ENCODE data around the gene MTUS2. TPM values are rescaled to one million over a fixed set of nuclear protein-coding genes. Genes with fewer than 3 reads are reported as not detected.

The MTUS2 gene
- total RNA-seq, 2 donors from 2014 or later = 1.6 to 4.8 TPM

DNA sequence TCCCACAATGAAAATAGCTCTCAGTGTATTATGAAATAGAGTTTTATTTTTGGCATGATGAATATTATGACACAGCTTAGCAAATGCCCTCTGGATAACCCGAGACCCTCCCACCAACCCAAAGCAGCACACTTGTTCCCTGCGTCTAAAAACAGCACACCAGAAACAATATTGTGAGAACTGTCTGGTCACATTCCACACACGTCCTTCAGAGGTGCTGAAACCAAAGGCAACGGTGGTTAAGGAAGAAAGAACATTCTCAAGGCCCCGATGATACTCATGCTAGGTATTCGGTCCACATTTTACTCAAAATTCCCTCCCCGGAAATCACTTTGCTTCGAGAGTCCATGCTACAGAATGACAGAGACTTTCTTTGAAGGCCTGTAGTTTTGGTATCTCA lies 618.6 kb downstream of the MTUS2 start:
- DNase-seq (ENCODE audit: low spot score) = no peak
- no peaks in the 10 kb centered on the region for H3K9me3 ChIP-seq
- TF ChIP-seq POLR2AphosphoS5 (IDR thresholded peaks at IDR 0.05) (no peak), POLR2A (IDR thresholded peaks at IDR 0.05) (no peak)
- TF ChIP-seq, protein P1, sequence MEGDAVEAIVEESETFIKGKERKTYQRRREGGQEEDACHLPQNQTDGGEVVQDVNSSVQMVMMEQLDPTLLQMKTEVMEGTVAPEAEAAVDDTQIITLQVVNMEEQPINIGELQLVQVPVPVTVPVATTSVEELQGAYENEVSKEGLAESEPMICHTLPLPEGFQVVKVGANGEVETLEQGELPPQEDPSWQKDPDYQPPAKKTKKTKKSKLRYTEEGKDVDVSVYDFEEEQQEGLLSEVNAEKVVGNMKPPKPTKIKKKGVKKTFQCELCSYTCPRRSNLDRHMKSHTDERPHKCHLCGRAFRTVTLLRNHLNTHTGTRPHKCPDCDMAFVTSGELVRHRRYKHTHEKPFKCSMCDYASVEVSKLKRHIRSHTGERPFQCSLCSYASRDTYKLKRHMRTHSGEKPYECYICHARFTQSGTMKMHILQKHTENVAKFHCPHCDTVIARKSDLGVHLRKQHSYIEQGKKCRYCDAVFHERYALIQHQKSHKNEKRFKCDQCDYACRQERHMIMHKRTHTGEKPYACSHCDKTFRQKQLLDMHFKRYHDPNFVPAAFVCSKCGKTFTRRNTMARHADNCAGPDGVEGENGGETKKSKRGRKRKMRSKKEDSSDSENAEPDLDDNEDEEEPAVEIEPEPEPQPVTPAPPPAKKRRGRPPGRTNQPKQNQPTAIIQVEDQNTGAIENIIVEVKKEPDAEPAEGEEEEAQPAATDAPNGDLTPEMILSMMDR (IDR thresholded peaks at IDR 0.05) = no peak
- no peaks in the 10 kb centered on the region for H3K4me1 ChIP-seq (replicated peaks)
- no peak overlapping the region for H3K27ac ChIP-seq
- no peak overlapping the region for H3K4me3 ChIP-seq
- intact Hi-C loops (cut with DNase I) = no loop called here
- H3K36me3 ChIP-seq = no peaks in the 10 kb centered on the region
- 73% methylated on average over 8 of the region's 8 CpGs for WGBS
- H3K27me3 ChIP-seq (replicated peaks; ENCODE audit: insufficient read depth) = no peaks in the 10 kb centered on the region

DNA sequence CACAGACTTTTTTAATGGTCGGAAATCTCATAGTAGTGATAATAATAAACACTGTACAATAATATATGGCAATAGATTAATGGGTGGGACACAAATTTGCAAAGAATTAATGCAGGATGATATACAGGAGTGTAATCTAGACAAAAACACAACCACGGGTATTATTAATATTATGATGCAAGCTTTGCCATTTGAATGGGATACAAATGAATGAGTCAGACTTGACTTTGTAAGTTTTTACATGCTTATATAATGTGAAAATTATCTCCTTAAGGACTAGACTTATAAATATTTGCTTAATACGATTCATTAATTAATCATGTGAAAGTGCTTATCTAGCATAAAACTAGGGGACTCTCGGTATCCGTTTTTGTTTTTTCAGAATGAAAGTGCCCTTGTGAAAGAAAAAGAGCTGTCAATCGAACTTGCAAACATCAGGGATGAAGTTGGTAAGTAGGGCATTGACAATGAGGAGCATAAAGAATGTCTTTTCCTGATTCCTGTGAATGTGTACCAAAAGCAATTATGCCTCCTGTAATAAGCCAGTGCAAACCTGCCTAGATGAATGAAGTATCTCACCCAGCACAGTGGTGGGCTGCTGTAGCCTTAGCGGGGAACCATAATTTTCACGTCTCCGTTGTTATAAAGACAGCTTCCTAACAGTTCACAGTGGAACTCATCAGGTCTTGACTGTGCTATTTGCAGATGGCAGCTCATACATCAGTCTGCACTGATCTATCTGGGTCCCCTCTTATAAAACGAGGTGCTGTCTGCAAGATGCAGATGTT lies 619.7 kb downstream of the MTUS2 start:
- no peak for DNase-seq (ENCODE audit: low spot score)
- no peak for TF ChIP-seq POLR2A (IDR thresholded peaks at IDR 0.05)
- TF ChIP-seq, protein P1 (IDR thresholded peaks at IDR 0.05) = no peak
- TF ChIP-seq POLR2AphosphoS5 (IDR thresholded peaks at IDR 0.05) = no peak
- no peaks in the 10 kb centered on the region for H3K36me3 ChIP-seq
- intact Hi-C loops (cut with DNase I) = no loop called here
- H3K27ac ChIP-seq = no peak overlapping the region
- H3K4me1 ChIP-seq (replicated peaks) = no peaks in the 10 kb centered on the region
- 72% methylated on average over 10 of the region's 10 CpGs for WGBS
- no peak overlapping the region for H3K4me3 ChIP-seq
- H3K9me3 ChIP-seq = no peaks in the 10 kb centered on the region
- no peaks in the 10 kb centered on the region for H3K27me3 ChIP-seq (replicated peaks; ENCODE audit: insufficient read depth)

GRCh38 chr13:29441306-29441705 lies 621.2 kb downstream of the MTUS2 start:
- Histone ChIP-seq H3K27ac (no peak overlapping the region), H3K36me3 (no peaks in the 10 kb centered on the region), H3K27me3 (replicated peaks; ENCODE audit: insufficient read depth) (no peaks in the 10 kb centered on the region), H3K4me3 (no peak overlapping the region), H3K9me3 (no peaks in the 10 kb centered on the region), H3K4me1 (replicated peaks) (no peaks in the 10 kb centered on the region)
- intact Hi-C loops (cut with DNase I) = no loop called here
- no peak for DNase-seq (ENCODE audit: low spot score)
- TF ChIP-seq, protein P1 (IDR thresholded peaks at IDR 0.05) = no peak
- TF ChIP-seq POLR2AphosphoS5 (IDR thresholded peaks at IDR 0.05) (no peak), POLR2A (IDR thresholded peaks at IDR 0.05) (no peak)
- WGBS = 75% methylated on average over 5 of the region's 5 CpGs

GRCh38 chr13:29446016-29446415 lies 625.9 kb downstream of the MTUS2 start:
- H3K4me3 ChIP-seq = no peak overlapping the region
- no peak overlapping the region for H3K27ac ChIP-seq
- no peaks in the 10 kb centered on the region for H3K9me3 ChIP-seq
- WGBS = 85% methylated on average over 3 of the region's 3 CpGs
- intact Hi-C loops (cut with DNase I) = no loop called here
- H3K4me1 ChIP-seq (replicated peaks) = no peaks in the 10 kb centered on the region
- H3K36me3 ChIP-seq = no peaks in the 10 kb centered on the region
- no peaks in the 10 kb centered on the region for H3K27me3 ChIP-seq (replicated peaks; ENCODE audit: insufficient read depth)
- no peak for TF ChIP-seq POLR2A (IDR thresholded peaks at IDR 0.05)
- TF ChIP-seq, protein P1 (IDR thresholded peaks at IDR 0.05) = no peak
- no peak for TF ChIP-seq POLR2AphosphoS5 (IDR thresholded peaks at IDR 0.05)
- no peak for DNase-seq (ENCODE audit: low spot score)

GRCh38 chr13:29448174-29448573 lies 628.0 kb downstream of the MTUS2 start:
- no peak for TF ChIP-seq POLR2AphosphoS5 (IDR thresholded peaks at IDR 0.05)
- TF ChIP-seq POLR2A (IDR thresholded peaks at IDR 0.05) = no peak
- TF ChIP-seq, protein P1 (IDR thresholded peaks at IDR 0.05) = no peak

More at GRCh38 chr13:29448174-29448573, 628.0 kb downstream of the MTUS2 start:
- intact Hi-C loops (cut with DNase I) = no loop called here
- WGBS = 70% methylated on average over 2 of the region's 2 CpGs
- Histone ChIP-seq H3K36me3 (no peaks in the 10 kb centered on the region), H3K9me3 (no peaks in the 10 kb centered on the region), H3K27me3 (replicated peaks; ENCODE audit: insufficient read depth) (no peaks in the 10 kb centered on the region), H3K27ac (no peak overlapping the region), H3K4me1 (replicated peaks) (no peaks in the 10 kb centered on the region), H3K4me3 (no peak overlapping the region)
- DNase-seq (ENCODE audit: low spot score) = no peak
